ENCODE data around the gene IL19. TPM values are rescaled to one million over a fixed set of nuclear protein-coding genes. Genes with fewer than 3 reads are reported as not detected.

IL19 gene
- total RNA-seq, 1 experiment from 2014 or later: not detected

DNA sequence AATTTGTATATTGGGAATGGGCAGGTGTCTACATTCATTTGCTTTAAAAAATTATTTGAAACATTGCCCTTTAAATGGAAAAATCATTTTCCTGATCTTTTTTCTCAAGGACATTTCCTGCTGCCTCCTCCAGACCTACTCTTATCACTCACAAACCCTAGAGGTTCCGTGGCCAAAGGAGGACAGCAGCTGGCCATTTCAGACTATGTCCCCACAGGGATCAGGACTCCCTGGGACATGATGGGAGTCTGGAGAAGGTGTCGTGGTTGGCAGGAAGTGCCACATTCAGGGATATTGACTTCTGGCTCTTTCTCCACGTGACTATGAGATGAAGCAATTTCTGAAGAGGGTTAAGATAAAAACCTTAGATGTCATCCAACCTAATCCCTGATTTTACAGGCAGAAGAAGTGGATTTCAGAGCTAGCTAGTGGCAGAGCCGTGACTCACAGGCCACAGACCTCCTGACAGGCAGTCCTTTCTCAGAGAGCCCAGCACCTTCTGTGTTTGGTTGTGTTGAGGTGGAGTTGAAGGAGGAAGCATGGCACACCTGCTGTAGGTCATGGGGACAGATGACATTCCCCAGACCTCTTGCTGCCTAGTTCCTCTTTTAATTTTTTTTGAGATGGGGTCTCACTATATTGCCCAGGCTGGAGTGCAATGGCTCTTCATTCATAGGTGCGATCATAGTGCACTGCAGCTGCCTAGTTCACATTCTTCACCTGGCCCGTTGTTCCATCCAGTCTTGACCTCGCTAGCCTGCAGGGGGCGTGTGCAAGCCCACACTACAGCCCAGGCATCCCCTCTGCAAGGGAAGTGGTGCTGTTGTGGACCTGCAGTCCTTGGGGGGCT, 27.2 kb downstream of the IL19 start:
- TF ChIP-seq, protein P1, sequence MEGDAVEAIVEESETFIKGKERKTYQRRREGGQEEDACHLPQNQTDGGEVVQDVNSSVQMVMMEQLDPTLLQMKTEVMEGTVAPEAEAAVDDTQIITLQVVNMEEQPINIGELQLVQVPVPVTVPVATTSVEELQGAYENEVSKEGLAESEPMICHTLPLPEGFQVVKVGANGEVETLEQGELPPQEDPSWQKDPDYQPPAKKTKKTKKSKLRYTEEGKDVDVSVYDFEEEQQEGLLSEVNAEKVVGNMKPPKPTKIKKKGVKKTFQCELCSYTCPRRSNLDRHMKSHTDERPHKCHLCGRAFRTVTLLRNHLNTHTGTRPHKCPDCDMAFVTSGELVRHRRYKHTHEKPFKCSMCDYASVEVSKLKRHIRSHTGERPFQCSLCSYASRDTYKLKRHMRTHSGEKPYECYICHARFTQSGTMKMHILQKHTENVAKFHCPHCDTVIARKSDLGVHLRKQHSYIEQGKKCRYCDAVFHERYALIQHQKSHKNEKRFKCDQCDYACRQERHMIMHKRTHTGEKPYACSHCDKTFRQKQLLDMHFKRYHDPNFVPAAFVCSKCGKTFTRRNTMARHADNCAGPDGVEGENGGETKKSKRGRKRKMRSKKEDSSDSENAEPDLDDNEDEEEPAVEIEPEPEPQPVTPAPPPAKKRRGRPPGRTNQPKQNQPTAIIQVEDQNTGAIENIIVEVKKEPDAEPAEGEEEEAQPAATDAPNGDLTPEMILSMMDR (IDR thresholded peaks at IDR 0.05; ENCODE audit: unreplicated experiment): peak; percentile 68
- Mint-ChIP-seq H3K36me3 (ENCODE audit: insufficient read depth, unreplicated experiment) (no peaks in the 10 kb centered on the region), H3K4me1 (ENCODE audit: insufficient read depth, unreplicated experiment) (no peaks in the 10 kb centered on the region), H3K9me3 (ENCODE audit: unreplicated experiment) (no peaks in the 10 kb centered on the region), H3K27me3 (ENCODE audit: insufficient read depth, unreplicated experiment) (no peaks in the 10 kb centered on the region), H3K4me3 (ENCODE audit: unreplicated experiment) (no peak overlapping the region), H3K27ac (ENCODE audit: low read depth, unreplicated experiment) (no peak overlapping the region)
- intact Hi-C loops (cut with micrococcal nuclease): no loop called here
- BruUV-seq (replicated peaks): no TSS peak
- ChIA-PET CTCF (interaction anchor here (0.6 to 5.7 kb wide), 10 partner anchors 8 to 683 kb away, joined by 3 to 27 read pairs (median 6); no protein-coding TSS in a partner anchor), POLR2A (interaction anchor here (0.6 to 1.0 kb wide), 3 partner anchors 8 to 144 kb away, joined by 3 to 5 read pairs (median 4); no protein-coding TSS in a partner anchor)
- peak; percentile 50 for DNase-seq (ENCODE audit: unreplicated experiment)

DNA sequence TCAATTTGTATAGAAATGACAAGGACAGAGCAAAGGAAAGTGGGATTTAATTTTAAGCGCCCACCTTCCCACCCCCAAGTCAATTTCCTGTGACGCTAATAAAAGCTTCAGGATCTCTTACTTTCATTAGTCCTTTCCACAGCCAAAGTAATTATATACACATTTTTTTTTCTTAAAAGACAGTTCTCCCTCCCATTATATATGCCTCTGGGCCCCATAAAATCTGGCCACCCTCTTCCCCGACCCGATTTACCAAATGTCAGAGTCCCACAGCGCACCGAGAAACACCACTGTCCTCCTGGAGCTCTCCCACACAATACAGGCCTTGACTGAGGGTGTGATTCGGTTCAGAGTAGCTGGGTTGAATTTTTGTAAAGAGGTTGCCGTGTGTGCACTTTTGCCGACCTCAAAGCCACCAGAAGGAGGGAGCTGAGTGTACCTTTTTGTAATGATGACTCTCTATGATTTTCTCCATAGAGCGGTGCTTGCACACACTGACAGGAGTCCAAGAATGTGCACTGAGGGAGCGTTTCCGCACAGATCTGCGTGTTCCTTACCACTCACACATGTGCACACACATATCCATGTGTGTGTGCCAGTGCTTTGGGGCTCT, 27.9 kb downstream of the IL19 start:
- no TSS peak for BruUV-seq (replicated peaks)
- no peaks in the 10 kb centered on the region for H3K36me3 Mint-ChIP-seq (ENCODE audit: insufficient read depth, unreplicated experiment)
- CTCF ChIA-PET: interaction anchor here (0.5 to 5.7 kb wide), 15 partner anchors 9 to 1059 kb away, joined by 3 to 27 read pairs (median 4); no protein-coding TSS in a partner anchor
- no peak overlapping the region for H3K27ac Mint-ChIP-seq (ENCODE audit: low read depth, unreplicated experiment)
- POLR2A ChIA-PET: no interaction called here
- no peaks in the 10 kb centered on the region for H3K9me3 Mint-ChIP-seq (ENCODE audit: unreplicated experiment)
- DNase-seq (ENCODE audit: unreplicated experiment): no peak
- TF ChIP-seq, protein P1 (IDR thresholded peaks at IDR 0.05; ENCODE audit: unreplicated experiment): no peak
- no peak overlapping the region for H3K4me3 Mint-ChIP-seq (ENCODE audit: unreplicated experiment)
- no peaks in the 10 kb centered on the region for H3K27me3 Mint-ChIP-seq (ENCODE audit: insufficient read depth, unreplicated experiment)
- intact Hi-C loops (cut with micrococcal nuclease): no loop called here
- H3K4me1 Mint-ChIP-seq (ENCODE audit: insufficient read depth, unreplicated experiment): no peaks in the 10 kb centered on the region

DNA sequence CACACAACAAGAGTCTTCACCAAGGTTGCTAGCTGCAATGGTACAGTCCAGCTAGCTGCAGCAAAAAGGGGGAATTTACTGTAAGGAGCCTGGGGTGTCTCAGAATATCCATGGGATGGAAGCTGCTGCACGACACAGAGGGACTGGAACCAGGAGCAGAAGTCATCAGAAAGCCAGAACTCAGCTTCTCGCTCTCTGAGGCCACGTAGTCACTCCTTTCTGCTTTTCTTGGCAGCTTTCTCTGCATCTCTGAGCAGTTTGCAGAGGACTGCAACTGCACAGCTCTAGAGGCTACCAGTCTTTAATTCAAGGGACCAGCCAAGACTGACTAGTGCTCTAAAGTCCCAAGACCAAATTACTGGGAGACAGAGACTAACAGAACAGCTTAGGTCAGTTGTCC, 28.7 kb downstream of the IL19 start:
- Mint-ChIP-seq H3K27me3 (ENCODE audit: insufficient read depth, unreplicated experiment) (no peaks in the 10 kb centered on the region), H3K27ac (ENCODE audit: low read depth, unreplicated experiment) (no peak overlapping the region)
- no TSS peak for BruUV-seq (replicated peaks)

More for the DNA sequence above, 28.7 kb downstream of the IL19 start:
- Mint-ChIP-seq H3K9me3 (ENCODE audit: unreplicated experiment) (no peaks in the 10 kb centered on the region), H3K4me1 (ENCODE audit: insufficient read depth, unreplicated experiment) (peaks cover 5% of the 10 kb centered on the region), H3K36me3 (ENCODE audit: insufficient read depth, unreplicated experiment) (no peaks in the 10 kb centered on the region), H3K4me3 (ENCODE audit: unreplicated experiment) (no peak overlapping the region)
- TF ChIP-seq, protein P1 (IDR thresholded peaks at IDR 0.05; ENCODE audit: unreplicated experiment): no peak
- intact Hi-C loops (cut with micrococcal nuclease): no loop called here
- CTCF ChIA-PET: interaction anchor here (0.5 to 5.7 kb wide), 12 partner anchors 10 to 1060 kb away, joined by 3 to 27 read pairs (median 4); partner anchors contain the start of gene IL20
- no peak for DNase-seq (ENCODE audit: unreplicated experiment)
- POLR2A ChIA-PET: no interaction called here
